Skin of body (tissue), 2 donors: ENCODE results near the gene CD180. TPM values are rescaled to one million over a fixed set of nuclear protein-coding genes. Genes with fewer than 3 reads are reported as not detected.

ENCODE experiments used
- DNase-seq: peaks from one replicate; lab custom pipeline; 2025; lab: John Stamatoyannopoulos, UW
- total RNA-seq: library from RNA; depleted of rRNA; stranded (reverse); fragments of >200 nt; gene quantifications from one replicate; pipeline ENCODE4 v1.2.3, GENCODE V29; 2014

The CD180 gene
- total RNA-seq, 1 donor from 2014 or later = 1.2 TPM

- DNase-seq = no peak
Measured at GRCh38 chr5:67163231-67163756, 33.3 kb downstream of the CD180 start.

GRCh38 chr5:67161767-67162166 lies 34.8 kb downstream of the CD180 start:
- no peak for DNase-seq

GRCh38 chr5:67160985-67161384 lies 35.6 kb downstream of the CD180 start:
- no peak for DNase-seq

- no peak for DNase-seq
Measured at GRCh38 chr5:67160272-67160671, 36.3 kb downstream of the CD180 start.

GRCh38 chr5:67156976-67157583 lies 39.5 kb downstream of the CD180 start:
- DNase-seq = no peak

GRCh38 chr5:67154556-67155206 lies 41.9 kb downstream of the CD180 start:
- no peak for DNase-seq

GRCh38 chr5:67153292-67153691 lies 43.3 kb downstream of the CD180 start:
- no peak for DNase-seq

GRCh38 chr5:67152400-67152799 lies 44.2 kb downstream of the CD180 start:
- no peak for DNase-seq

GRCh38 chr5:67149951-67150523 lies 46.6 kb downstream of the CD180 start:
- peak; percentile 25 for DNase-seq

GRCh38 chr5:67149057-67149950 lies 47.3 kb downstream of the CD180 start:
- no peak for DNase-seq

GRCh38 chr5:67147760-67148159 lies 48.8 kb downstream of the CD180 start:
- no peak for DNase-seq

- DNase-seq = no peak
Measured at GRCh38 chr5:67146981-67147380, 49.6 kb downstream of the CD180 start.

- peak; percentile 58 for DNase-seq
Measured at GRCh38 chr5:67146574-67146973, 50.0 kb downstream of the CD180 start.

GRCh38 chr5:67144183-67144639 lies 52.4 kb downstream of the CD180 start:
- no peak for DNase-seq

- DNase-seq = no peak
Measured at GRCh38 chr5:67143549-67143948, 53.0 kb downstream of the CD180 start.

GRCh38 chr5:67142816-67143215 lies 53.8 kb downstream of the CD180 start:
- no peak for DNase-seq

GRCh38 chr5:67141644-67142043 lies 55.0 kb downstream of the CD180 start:
- no peak for DNase-seq

- no peak for DNase-seq
Measured at GRCh38 chr5:67140413-67140812, 56.2 kb downstream of the CD180 start.

GRCh38 chr5:67139030-67139429 lies 57.6 kb downstream of the CD180 start:
- DNase-seq = no peak

GRCh38 chr5:67135381-67135984 lies 61.1 kb downstream of the CD180 start:
- DNase-seq = no peak

GRCh38 chr5:67133776-67134175 lies 62.8 kb downstream of the CD180 start:
- no peak for DNase-seq
